GM18502 (cell line): ENCODE results near the gene FRMD4B.
A peak's percentile ranks its signal among the peaks of the same experiment; 100 is the strongest.

Source experiments
- ATAC-seq: cut with Tn5 transposase; IDR thresholded peaks from one replicate; pipeline ENCODE4 v1.9.1; 2021; ENCODE audit warnings: mild to moderate bottlenecking; ENCODE audit not compliant: unreplicated experiment, poor library complexity

The FRMD4B gene

DNA sequence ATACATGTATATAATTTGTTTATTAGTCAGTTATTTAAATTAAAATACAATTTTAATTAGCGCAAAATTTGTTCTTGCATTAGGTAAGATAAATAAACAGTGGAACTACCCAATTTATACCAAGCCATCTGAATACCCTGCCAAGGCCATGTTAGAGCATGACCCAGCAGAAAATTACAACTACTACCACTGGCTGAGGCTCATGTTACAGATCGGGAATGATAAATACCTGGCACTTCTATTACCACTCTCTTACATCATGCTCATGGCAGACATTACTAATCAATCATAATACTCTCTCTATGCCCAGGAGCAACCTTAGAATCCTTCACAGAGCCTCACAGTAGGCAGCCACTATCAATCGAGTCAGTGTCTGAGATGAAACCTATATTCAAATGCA is 242.3 kb downstream of the FRMD4B start:
- ATAC-seq: no peak

DNA sequence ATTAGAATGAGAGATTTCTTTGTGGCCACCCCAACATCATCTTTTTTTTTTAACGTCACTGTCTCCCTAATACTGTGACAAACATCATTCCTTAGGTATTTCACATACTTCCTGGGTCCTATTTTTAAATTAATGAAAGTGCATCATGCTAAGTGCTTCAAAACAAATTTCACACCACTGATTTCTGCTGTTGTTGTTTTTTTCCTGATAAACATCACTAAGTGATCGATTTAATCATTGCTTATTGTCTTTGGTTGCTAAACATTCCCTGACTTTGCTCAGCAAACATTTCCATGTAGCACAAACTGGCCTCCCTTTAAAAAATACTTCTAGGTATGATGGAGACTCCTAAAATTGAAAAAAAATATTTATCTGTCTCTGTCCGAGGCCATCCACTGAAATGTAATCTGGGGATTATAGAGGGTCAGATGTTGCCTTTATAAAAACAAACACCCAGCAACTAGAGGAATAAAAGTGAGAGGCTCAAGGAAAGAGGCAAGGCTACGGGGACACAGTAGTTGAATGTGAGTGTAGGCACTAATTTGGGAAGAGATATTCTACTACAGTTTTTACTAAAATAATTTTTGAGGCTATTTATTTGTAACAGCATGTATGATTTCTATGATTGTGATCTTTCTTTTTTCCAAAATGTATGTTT is 243.0 kb downstream of the FRMD4B start:
- ATAC-seq: no peak

DNA sequence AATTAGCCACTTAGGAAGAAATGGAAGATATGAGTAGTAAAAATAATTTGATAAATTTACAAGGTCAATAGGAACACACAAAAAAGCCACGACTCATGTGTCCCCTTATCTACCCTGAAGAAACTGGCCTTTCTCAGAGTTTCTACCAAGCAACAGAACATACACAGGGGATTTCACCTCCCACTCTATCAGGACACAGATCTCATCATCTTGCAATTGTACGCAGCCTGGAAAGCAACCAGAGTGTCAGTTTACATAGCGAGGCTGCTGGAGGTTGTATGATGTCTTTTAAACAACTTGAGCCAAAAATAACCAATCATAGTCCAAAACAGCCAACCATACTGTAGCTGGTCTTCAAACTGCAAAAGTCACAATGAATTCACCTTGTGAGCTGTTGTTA is 243.8 kb downstream of the FRMD4B start:
- no peak for ATAC-seq

- no peak for ATAC-seq
These were observed 244.6 kb downstream of the FRMD4B start for GRCh38 chr3:69141313-69141712.

DNA sequence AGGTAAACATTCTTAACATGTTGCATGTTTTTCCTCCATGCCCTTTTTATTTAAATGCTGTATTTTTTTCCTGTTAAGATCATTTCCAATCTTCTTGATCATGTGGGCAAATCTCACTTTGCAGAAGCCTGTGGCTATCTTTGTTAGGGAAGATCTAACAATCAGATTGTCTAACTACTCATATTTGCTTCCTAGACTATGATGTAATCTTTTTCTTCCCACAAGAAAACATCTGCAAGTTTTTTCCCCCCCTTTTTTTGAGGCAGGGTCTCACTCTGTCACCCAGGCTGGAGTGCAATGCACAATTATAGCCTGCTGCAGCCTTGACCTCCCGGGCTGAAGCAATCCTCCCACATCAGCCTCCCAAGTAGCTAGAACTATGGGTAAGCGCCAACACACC is 248.5 kb downstream of the FRMD4B start:
- no peak for ATAC-seq

- no peak for ATAC-seq
These were observed 248.9 kb downstream of the FRMD4B start for GRCh38 chr3:69137005-69137404.

DNA sequence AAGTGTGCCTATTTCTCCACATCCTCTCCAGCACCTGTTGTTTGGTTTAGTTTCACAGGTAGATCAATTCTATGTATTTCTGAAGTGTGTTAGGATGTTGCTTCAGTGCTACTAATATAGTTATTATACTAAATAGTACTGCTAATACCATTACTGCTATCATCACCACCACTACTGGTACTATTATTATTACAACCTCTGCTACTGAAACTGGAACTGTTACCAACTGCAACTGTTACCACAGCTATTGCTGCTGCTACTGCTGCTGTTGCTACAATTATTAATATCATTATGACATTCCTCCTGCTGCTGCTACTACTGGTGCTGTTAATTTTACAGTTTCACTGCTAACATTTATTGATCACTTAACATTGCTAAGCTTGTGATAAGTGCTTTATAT is 255.2 kb downstream of the FRMD4B start:
- ATAC-seq: peak; percentile 99

- ATAC-seq: no peak
These were observed 256.4 kb downstream of the FRMD4B start for GRCh38 chr3:69129531-69129930.

DNA sequence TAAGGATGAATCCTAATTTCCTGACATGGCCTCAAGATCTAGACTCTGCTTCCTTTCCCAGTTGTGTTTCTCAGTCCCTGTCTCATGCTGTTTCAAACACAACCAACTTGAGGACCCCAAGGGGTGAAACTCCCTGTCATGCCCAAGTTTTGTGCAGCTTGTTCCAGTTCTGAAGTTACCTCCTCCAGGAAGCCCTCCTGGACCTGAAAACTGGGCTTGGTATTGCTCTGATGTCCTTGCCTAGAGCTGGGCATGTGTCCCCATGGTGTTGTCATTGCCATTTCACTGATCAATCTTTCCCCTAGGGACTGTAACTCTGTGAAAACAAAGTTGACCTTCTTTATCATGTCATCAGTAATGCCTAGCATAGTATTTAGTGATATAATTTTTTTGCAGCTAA is 257.4 kb downstream of the FRMD4B start:
- ATAC-seq: no peak

- no peak for ATAC-seq
These were observed 258.9 kb downstream of the FRMD4B start for GRCh38 chr3:69126999-69127398.

- ATAC-seq: no peak
These were observed 259.7 kb downstream of the FRMD4B start for GRCh38 chr3:69126216-69126615.

DNA sequence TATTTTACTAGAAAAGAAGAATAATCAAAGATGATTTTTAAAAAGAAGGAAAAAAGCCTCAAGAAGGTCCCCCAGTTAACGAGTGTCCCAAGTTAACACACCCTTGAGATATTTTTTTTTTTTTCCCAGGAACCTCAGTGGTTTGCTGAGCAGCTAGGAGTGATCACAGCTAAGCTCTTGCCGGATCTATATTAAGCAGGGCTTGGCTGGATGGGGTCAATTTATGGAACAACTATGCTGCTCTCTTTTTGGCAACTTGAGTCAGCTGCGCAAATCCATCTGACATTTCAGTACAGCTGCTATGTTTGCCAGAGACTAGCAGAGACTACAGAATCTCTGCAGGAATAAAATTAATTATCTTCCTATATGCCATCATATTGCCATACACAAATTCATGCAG is 263.5 kb downstream of the FRMD4B start, which contains the start of gene LMOD3:
Gene LMOD3, minus strand, starts transcription at position 193 of the 400 bp plus-strand sequence. CDS start 209 bp downstream, outside the sequence.
- no peak for ATAC-seq

GRCh38 chr3:69121950-69122349 is 263.9 kb downstream of the FRMD4B start:
- no peak for ATAC-seq

DNA sequence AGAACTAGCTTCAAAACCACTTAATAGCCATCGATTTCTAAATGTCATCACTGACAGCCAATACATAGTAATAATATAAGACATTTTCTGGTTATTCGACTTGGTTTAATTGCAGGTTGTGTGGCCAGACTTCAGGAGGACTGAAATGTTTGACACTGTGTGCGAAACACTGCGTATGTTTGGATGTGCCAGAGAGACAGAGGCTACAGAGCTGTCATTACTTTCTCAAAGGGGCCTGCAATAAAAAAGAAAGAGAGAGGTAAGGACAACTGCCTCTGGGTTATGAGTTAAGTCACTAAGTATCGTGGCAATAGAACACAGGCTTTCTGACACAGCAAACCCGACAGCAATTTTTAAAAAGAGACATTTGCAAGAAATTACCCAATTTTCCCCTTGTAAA is 264.4 kb downstream of the FRMD4B start:
- no peak for ATAC-seq

DNA sequence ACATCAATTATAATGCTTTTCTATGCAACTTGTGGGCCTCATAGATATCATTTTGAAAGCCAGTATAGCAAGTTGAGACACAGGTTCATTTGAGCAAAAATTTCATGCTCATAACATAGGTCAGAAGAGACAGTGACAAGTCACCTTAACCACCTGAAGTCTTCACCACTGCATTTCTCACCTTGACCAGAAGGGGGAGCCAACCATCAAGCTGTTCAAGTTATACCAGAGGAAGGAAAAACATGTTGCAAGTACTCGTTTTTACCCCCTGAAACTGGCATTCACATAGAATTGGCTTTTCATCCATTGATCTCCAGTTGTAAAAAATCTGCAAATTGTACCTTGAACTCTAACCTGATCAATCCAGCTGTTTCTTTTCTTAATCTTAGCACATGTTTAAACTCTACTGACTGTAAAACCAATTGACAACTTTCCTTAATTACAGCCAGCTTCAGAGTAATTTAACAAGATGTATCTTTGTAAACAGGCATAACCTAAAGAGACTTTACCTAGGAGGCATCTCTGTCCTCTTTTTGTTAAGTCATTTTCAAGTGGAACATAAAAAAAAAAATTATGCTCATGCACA is 264.9 kb downstream of the FRMD4B start:
- peak; percentile 91 for ATAC-seq
